Measurements from ENCODE around the gene MATN4.
"Not testable (repeated sequence)": the region's sequence is repeated elsewhere in the genome, so short reads cannot be mapped to it uniquely, and the experiment has no call there.

MATN4 gene, protein sequence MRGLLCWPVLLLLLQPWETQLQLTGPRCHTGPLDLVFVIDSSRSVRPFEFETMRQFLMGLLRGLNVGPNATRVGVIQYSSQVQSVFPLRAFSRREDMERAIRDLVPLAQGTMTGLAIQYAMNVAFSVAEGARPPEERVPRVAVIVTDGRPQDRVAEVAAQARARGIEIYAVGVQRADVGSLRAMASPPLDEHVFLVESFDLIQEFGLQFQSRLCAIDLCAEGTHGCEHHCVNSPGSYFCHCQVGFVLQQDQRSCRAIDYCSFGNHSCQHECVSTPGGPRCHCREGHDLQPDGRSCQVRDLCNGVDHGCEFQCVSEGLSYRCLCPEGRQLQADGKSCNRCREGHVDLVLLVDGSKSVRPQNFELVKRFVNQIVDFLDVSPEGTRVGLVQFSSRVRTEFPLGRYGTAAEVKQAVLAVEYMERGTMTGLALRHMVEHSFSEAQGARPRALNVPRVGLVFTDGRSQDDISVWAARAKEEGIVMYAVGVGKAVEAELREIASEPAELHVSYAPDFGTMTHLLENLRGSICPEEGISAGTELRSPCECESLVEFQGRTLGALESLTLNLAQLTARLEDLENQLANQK

DNA sequence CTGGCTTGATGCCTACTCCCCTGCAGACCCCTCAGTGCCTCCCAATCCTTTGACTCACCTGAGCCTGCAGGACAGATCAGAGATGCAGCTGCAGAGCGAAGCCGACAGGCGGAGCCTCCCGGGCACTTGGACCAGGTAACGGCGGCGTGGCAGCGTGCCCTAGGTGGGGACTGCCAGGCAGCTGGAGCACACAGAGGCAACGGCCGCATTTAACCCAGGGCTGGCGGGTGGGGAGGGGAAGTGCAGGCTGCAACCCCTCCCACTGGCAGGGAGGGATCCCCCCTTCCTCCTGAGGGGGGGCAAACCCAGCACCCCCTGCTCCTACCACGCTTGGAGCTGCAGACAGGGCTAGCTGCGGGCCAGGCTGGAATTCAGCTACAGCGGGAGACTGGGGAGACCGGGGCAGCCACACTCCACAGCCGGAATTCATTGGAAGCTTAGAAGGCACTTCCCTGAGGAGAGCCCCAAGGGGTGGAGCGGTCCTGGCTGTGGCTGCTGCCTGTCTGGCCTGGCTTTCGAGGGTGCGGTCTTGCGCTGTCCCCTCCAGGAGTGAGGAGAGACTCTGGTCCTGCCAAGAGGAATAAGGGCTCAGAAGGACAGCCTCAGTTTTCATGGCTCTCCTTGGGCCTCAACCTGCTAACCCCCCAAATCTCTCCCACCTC lies at the start of gene MATN4:
TSS of gene MATN4 (minus strand) at position 183 of the 662 bp plus-strand sequence. CDS start 2,717 bp downstream, outside the sequence.
- no peak for FAIRE-seq

DNA sequence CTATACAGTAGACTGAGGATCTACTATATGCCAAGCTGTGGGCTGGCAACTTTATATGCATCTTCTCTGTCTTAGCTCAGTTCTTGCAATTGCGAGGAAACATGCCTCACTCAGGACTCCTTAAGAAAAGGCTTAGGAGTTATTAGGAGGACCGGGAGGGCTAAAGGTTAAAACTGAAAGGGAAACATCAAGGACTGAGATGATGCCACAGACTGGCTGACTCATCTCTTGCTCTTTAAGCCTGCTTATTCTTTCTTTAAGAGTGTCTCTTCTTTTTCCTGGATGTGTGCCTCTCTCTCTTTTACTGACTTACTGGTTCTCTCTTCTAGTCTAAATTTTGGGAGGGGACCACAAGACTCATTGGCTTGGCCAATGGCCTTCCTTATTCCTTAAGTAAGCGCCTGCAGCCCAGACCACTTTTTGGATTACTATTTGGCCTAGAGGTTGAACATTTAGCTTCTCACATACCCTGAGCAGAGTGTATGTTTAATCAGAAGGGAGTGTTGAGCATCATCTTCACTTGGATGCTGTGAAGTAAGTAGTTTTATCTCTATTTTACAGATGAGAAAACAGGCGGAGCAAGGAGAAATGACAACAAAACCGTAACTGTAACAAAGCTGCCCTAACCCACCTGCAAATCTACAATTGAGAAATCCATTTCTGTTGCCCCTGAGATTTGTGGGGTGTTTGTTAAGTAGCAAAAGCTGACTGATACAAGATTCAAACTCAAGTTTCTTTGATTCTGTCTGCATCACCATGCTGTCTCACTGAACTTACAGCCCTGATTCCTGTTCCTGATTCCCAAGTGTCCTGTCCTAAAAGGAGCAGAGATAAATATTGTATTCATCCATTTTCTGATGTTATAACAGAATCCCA lies 47.3 kb upstream of the MATN4 start:
- no peak for FAIRE-seq

DNA sequence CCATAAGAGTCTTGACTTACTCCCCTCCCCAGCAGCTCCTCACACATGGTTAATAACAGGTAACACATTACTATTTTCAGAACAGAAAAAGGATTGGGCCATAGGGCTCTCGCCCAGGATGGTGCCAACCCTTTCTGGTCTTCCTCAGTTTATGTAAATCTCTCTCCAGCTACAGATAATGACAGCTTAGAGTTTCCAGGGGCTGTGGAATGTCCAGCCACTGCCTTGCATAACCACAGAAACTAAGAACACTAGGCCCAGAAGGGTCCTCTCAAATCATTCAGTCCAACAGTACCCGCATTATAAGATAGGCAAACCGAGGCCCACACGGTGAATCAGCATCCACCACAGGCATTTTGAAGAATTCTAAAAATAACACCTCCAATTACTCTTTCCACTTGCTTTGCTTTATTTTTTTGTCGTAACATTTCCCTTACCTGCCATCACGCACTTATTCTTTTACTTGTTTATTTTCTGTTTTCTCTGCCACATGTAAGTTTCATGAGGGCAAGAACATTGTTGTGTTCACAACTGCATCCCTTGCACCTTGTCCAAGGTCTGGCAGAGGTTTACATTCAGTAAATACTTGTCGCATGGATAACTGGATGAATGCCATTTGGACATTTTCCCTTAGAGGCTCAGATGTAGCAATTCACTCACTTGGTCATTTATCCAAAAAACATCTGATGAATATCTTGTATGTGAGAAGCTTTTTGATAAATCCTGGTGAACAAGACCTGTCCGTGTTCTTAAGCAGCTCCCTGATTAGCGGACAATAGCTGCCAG lies 46.5 kb upstream of the MATN4 start:
- FAIRE-seq: no peak

DNA sequence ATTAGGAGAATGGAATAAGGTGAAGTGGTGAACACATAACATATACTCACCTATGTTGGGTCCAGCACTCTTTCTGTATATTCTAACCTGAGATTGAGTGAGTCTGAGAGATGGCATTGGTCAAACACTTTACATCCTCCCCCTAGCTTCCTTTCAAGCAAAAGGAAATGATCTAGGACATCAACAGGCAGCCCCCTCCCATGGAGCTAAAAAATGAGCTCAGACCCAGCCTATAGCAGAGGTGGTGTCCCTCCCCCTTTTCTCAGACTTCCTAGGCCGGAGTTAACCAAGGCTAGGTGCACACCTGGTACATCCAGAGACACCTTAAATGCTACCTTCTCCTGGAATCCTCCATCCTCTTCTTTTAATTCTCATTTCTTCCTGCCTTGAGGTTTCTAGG lies 45.6 kb upstream of the MATN4 start:
- FAIRE-seq: no peak

DNA sequence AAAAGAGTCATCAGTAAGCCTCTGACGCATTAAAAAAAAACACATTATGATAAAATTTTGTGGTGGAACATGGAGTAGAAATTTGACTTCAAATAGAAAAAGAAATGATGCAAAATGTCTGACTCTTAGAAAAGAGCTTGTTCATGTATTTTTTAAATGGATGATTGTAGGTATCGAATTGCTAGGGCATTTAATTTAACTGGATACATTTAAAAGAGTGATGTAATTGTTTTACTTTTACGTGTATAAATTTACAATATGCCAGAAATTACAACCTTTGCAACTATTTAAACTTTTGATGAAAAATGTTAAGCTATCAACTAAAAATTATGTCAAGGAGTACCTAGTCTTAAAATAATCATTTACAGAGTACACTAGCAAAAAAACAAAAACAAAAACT lies 44.6 kb upstream of the MATN4 start:
- no peak for FAIRE-seq

DNA sequence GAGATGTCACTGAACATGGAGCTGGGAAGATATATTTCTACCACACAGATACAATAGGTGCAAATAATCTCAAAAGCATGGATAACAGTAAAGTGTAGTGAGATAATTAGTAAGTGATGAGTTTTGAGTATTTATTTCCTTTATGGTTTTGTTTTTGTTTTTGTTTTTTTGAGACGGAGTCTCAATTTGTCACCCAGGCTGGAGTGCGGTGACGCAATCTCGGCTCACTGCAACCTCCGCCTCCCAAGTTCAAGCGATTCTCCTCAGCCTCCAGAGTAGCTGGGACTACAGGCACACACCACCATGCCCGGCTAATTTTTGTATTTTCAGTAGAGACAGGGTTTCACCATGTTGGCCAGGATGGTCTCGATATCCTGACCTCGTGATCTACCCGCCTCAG lies 42.7 kb upstream of the MATN4 start:
- FAIRE-seq: not testable (repeated sequence)

DNA sequence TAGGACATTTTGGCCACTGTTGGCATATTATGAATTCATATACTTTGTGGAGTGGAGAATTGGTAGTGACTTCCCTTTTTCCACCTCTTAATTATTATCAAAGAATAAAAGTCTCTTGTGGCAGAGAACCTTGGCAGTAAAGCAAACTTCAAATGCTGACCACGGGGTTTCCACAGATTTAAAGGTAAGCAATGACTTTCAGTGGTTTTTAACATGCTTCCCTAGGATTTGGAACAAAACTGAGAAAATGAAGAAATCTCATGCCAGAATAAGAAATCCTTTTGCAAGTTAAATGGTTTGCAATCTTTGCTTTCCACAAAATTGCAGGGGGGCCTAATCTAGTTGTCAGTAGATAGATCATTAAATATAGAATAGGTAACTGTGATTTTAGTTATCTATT lies 42.1 kb upstream of the MATN4 start:
- FAIRE-seq: no peak

DNA sequence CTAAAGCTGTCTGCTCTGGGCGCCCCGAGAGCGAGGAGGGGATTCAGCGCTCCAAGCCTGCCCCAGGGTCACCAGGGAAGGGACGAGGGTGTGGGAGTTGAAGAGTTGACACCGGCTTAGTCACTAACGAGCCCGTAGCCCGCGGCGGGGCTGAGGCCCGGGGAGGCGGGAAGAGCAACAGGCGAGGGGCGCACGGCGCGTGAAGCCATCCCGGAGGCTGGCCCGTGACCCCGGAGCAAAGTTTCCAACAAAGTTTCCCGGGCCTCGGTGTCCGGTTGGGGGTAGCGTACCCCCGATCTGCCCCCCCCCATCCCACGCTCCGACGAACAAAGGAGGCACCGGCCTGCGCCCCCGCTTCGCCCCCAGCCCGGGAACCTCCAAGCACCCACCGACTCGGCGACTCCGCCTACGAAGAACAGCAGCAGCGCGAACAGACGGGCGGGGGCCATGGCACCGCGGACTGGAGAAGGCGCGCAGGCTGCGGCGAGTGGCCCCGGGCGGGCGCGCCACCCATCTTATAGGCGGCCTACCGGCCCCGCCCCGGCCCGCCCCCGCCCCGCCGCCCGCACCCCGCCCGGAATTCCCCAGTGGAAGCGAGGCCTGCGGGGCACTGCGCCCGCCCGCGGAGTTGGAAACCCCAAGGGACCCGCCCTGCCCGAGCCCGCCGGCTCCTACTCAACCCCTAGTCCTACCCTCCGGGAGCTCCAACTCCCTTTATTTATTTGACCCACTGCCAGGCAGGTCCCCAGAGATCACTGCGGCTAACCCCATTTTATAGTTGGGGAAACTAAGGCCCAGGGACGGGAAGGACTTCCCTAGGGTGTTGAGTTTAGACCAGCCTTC lies 40.1 kb upstream of the MATN4 start, which contains the start of gene SDC4:
TSS of gene SDC4 (minus strand) at position 489 of the 843 bp plus-strand sequence. CDS start at position 449, 40 bp downstream.
- FAIRE-seq: no peak

DNA sequence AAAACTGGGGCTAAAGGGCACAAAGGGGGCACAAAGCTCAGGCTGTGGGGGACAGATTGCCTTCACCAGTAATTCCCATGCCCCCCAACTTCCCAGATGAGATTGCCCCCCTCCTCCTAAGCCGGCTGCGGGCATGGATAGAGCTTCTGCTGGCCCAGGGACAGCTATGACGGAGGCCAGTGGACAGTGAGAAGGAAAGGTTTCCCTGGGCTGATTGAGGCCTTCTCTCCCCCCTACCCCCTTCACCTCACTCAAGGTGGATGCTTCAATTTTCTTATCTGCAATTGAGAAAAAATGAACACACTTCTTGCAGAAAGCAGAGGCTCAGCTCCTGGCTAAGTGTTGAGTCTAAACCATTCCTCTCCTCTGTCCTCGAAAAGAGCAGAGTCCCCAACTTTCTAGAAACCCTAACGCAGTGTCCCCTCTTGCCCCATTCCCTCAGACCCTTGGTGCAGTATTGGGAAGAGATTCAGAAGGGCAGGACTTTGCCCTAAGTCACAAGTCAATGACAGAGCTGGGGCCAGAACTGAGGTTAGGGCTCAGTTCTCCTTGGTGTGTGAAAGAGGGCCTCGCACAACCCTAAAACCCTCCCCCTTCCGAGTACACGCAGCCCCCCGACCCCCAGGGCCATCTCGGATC lies 39.3 kb upstream of the MATN4 start:
- FAIRE-seq: no peak

DNA sequence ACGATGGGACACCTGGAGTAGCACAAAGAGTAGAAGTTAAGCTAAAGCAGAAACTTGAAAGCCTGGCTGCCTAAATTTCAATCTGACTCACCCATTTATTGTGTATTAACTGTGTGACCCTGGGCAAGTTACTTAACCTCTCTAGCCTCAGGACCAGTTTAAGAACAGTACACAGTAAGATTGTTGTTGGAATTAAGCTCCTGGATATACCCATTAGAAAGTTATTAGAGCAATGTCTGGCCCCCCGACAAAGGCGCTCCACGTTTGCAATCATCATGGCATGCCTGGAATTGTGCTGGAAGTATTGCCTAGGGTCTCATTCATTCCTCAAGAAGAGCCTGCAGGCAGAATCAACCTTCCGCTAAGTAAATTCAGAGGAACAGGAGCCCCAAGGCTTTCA lies 38.8 kb upstream of the MATN4 start:
- no peak for FAIRE-seq

DNA sequence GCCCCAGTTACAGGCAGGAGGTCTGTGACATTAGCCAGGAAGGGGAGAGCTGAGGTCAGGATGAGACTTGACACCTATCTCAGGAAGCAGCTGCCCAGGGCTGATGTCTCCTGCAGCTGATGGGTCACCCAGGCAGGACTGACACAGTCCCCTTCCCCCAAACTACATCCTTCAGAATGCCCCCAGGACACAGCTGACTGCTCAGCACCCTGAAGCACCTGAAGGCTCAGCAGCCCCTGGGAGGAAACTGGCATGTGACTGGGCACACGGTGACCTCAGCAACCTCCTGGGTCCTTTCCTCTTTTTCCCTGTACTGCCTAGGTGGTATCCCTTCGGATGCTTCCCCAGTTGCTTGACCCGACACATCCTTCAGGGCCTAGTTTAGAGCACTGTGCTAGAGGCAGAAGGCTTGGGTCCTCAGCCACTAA lies 38.2 kb upstream of the MATN4 start:
- FAIRE-seq: no peak

DNA sequence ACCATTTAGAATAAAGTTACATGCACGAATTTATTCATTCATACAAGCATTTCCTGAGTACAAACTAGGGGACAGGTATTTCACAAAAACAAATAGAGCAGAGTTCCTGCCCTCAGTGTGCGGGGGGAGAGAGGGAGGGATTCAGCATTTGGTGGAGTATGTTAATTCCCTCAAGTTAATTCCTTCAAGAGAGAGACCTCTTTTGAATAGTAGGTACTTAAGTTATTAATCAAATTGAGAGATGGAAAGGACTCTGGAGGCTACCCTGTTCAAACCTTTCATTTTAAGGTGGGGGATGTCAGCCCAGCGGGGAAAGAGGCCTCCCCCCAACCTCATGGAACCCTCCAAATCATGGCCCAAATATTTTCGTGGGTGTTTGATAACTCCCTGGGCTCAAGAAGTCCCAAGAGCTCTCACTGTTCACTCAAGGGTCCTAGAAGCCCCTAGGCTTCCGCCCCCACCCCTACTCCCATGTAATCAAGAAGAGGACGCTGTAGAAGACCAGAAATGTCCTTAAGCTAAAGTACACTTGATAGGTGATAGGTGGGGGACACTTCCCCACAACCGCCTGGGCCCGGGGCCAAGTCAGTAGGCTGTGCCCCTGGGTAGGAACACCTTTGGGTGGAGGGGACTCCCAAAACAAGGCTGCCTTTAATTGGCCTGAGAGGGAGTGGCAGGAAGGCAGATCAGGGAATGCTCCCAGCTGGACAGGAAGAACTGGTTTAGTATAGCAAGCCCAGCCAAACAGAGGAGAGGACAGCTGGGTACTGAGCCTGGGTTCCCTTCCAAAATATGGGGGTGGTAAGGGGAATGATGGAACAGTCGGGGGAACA lies 37.2 kb upstream of the MATN4 start:
- FAIRE-seq: no peak

DNA sequence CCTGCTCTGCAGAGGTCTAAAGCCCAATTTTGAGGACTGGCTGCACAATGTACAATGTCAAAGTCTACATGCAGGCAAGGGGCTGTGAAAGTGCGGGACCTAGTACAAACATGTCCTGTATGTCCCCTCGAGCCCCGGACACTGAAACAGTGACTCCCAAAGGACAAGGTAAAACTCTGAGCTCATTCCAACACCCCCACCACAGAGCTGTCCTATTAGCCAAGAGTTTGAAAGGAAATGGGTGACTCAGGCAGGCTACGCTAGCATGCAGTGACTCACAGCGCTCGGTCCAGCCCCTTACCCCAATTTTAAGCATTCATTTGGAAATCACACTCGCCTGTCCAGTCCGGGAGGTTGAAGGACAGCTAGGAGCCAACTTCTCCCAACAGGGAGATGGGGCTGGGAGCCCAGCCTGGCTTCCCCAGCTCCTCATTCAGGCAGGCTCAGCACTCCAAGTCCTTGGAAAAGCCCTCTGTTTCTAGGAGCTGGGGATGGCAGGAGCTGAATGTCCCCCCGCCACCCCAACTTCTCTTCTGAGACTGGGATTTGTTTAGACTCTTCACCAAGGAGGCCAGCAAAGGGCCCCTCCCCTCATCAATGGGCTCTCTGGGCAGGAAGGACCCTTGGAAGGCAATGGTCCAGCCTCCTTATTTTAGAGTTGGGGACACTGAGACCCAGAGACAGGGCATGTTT lies 36.2 kb upstream of the MATN4 start:
- FAIRE-seq: no peak

DNA sequence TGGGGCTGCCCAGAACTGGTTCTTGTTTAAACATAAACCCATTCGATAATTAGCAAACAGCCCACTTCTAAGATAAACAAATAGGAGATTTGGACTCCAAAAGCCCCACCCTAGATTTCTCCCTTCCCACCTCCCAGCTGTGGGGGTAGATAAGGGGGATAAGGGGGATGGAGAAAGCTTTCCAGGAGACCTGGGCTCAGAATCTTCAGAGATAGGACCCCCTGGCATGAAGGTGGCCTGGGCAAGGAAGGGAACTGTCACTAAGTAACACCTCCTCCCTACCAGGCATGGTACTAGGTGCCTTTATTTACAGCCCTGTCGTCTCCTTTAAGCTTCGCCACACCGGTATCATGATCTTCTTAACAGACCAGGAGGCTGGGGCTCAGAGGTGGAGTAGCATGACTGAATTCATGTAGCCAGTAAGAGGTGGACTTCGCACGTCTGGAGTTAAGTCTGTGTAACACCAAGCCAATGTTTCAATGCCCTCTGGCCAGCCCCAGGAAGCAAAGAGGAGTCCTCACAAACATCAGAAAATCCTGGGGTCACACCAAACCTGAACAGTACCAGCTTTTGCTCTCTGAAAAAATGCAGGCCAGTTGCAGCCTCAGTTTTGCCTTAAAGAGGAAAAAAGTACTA lies 35.6 kb upstream of the MATN4 start:
- FAIRE-seq: no peak

DNA sequence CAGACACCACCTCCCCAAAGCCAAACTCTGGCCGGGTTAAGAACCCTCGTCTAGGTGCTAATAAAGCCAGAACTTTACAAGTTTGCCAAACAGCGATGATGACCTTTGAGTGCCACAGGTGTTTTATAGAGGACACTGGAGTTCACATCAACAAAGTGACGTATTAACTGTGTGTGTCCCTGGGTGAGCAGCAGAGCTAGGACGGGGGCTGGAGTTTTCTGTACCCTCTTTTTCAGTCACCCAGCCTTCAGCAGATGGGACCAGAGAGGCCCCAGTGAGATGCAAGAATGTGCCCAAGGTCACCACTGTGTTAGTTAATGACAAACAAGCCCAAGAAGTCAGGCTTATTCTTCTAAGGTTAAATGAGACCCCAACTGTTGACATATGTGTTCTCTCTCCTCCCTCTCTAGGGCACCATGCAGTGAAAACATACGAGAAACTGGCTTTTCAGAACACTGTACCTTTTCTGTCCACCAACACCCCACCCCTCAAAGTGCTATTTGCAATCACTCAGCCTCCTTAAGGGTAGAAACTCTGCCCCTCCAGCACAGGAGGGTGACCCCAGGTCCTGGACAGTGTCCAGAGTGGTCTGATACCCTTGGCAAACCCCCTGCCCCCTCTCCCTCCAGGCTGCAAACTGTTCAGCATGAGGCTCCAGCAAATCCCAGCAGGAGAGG lies 34.9 kb upstream of the MATN4 start:
- no peak for FAIRE-seq

DNA sequence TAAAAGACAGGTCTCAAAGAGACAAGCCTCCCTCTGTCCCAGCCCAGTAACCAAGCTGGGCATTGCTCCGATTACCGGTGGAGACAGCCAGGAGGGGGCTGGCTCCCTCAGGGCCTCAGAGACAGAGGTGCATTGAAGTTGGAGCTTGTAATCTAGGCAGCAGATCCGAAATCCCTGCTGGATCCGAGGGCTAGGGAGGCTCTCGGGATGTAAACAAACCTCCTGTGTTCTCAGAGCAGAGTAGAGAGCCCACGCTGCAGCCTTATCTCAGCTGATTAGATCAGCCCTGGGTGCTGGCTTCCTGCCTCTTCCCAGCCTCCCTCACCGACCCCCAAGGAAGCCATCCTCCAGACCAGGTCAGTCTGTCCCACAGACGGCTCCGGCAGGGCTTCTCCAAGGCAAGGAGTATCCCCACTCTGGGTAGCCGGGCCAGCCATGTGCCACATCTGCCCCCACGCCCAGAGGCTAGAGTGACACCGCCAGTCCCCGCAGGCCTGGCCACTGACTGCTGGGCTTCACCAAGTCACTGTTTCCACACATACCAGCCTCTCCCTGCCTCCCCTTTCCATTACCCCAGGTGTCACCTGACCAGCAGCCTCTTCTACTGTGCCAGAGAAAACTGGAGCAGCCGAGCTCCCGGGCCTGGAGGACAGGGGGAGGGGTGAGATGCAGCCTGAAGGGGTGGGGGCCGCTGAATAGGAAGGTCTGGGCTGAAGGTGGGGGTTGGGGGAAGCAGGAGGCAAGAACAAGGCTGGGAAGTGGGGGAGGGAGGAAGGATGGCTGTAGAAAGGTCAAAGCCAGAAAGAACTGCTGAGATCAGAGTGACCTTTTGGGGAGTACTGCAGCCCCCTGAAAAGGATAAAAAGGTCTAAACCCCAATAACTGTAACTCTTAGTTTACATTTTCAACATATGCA lies 34.1 kb upstream of the MATN4 start:
- no peak for FAIRE-seq

DNA sequence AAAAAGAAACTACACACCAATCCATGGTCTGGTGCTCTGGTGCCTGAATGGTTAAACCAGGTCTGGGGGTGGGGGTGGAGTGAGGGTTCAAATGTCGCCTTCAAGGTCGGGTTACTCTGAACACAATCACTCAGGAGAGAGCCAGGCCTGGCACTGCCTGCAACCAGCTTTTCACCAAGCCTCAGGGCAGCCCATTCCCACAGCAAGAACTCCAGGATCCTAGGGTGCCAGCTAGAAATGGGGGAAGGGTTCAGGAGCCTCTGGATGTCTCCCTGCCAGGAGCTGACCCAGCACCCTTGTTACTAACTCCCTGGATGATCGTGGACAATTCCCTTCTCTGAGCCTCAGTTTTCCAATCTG lies 33.5 kb upstream of the MATN4 start:
- FAIRE-seq: no peak
